Psoas muscle (tissue), 8 donors: ENCODE measurements around the gene IFIT1B. TPM values are rescaled to one million over a fixed set of nuclear protein-coding genes. Genes with fewer than 3 reads are reported as not detected.

Experiments used
- ATAC-seq, 4 donors: fragments of 200-7000 bp; cut with Tn5 transposase; one replicate each; pipeline ENCODE4 v1.9.1; 2020; ENCODE audit warnings: moderate library complexity in 3 of 4, mild to moderate bottlenecking in 2 of 4
- DNase-seq, 2 donors: peaks; one replicate each; pipeline ENCODE4 v3.0.0-alpha.2; 2020
- H3K27ac ChIP-seq: fragments of 200-600 bp; one replicate; pipeline ENCODE4 v1.8.0; 2022
- H3K27me3 ChIP-seq, 3 donors: fragments of 200-600 bp in 1 of 3; one replicate each; pipeline versions ENCODE4 v1.6.1 to v1.8.0; 2013 to 2022; ENCODE audit warnings: low read length in 2 of 3, mild to moderate bottlenecking in 2 of 3, moderate library complexity in 1 of 3; ENCODE audit not compliant: insufficient read depth in 3 of 3
- H3K36me3 ChIP-seq, 2 donors: fragments of 200-600 bp in 1 of 2; one replicate each; pipeline versions ENCODE4 v1.6.1 to v1.8.0; 2013 to 2022; ENCODE audit warnings: low read depth in 1 of 2, mild to moderate bottlenecking in 1 of 2, moderate library complexity in 1 of 2; ENCODE audit not compliant: insufficient read depth in 1 of 2
- H3K4me1 ChIP-seq: fragments of 200-600 bp; one replicate; pipeline ENCODE4 v1.8.0; 2022
- H3K4me3 ChIP-seq: fragments of 200-600 bp; one replicate; pipeline ENCODE4 v1.8.0; 2022; ENCODE audit warnings: mild to moderate bottlenecking
- H3K9me3 ChIP-seq: fragments of 200-600 bp; one replicate; pipeline ENCODE4 v1.8.0; 2022
- CTCF ChIP-seq: fragments of 200-600 bp; IDR thresholded peaks from one replicate; pipeline ENCODE4 v1.8.0; 2022; ENCODE audit warnings: antibody characterized with exemption
- WGBS, 3 donors: extraction: QIAGEN DNeasy Blood & Tissue Kit; methylation state at CpG; one replicate each; pipeline versions ENCODE4 v1.1.6 to v1.1.7; 2013; 5-methylcytosine and 5-hydroxymethylcytosine counted together
- intact Hi-C, 2 donors: fragments of 100-400 bp; cut with DNase I; formaldehyde crosslinking; loops; one replicate each; pipeline versions ENCODE4 v1.11.0 to v1.14.2; 2022
- polyA plus RNA-seq, 3 donors: library from polyadenylated mRNA; stranded (reverse); fragments of 200-250 nt; gene quantifications; one replicate each; pipeline ENCODE4 v1.2.3, GENCODE V29; 2013
- total RNA-seq, 4 donors: library from RNA; stranded (reverse); fragmentation: NEBNext Ultra II Directional in 2 of 4; extraction: Animal tissue kit (Norgen Biotek cat#: 25700) in 2 of 4; gene quantifications; one replicate each; pipeline versions ENCODE4 v1.2.1 to v1.2.4, GENCODE V29; 2021 to 2023
- donor health status: healthy with polysubstance abuse.
- donor health status: DM: no; HTN: no; CAD: no; lungs with moderate emphysema.
- donor health status: Bipolar disorder and iron deficiency.
- donor health status: healthy.
- donor health status: DM: yes; HTN: yes; CAD: no.
- donor health status: DM: no; HTN: no; CAD: no.
- donor health status: DM: no; HTN: no; CAD: no.
- donor health status: DM: yes; HTN: yes; CAD: no.

Gene IFIT1B
- total and polyA plus RNA-seq, 7 donors, result 1.4 TPM; not detected in 6

- 56 to 78% (median 76%) methylated on average over 3 of the region's 3 CpGs for WGBS, 3 donors
- ATAC-seq (no peak), DNase-seq (no peak)
- no peak for TF ChIP-seq CTCF
- Histone ChIP-seq H3K36me3 (no peaks in the 10 kb centered on the region), H3K27me3 (no peaks in the 10 kb centered on the region), H3K9me3 (no peaks in the 10 kb centered on the region), H3K4me1 (peaks cover 20% of the 10 kb centered on the region), H3K27ac (no peak overlapping the region), H3K4me3 (no peak overlapping the region)
- intact Hi-C loops, result loop anchor here in 1 of 2 donors (5.0 kb wide), 2 partner anchors 35 to 80 kb away; no protein-coding TSS in a partner anchor
These were observed 5.9 kb upstream of the IFIT1B start for GRCh38 chr10:89371987-89372386.

DNA sequence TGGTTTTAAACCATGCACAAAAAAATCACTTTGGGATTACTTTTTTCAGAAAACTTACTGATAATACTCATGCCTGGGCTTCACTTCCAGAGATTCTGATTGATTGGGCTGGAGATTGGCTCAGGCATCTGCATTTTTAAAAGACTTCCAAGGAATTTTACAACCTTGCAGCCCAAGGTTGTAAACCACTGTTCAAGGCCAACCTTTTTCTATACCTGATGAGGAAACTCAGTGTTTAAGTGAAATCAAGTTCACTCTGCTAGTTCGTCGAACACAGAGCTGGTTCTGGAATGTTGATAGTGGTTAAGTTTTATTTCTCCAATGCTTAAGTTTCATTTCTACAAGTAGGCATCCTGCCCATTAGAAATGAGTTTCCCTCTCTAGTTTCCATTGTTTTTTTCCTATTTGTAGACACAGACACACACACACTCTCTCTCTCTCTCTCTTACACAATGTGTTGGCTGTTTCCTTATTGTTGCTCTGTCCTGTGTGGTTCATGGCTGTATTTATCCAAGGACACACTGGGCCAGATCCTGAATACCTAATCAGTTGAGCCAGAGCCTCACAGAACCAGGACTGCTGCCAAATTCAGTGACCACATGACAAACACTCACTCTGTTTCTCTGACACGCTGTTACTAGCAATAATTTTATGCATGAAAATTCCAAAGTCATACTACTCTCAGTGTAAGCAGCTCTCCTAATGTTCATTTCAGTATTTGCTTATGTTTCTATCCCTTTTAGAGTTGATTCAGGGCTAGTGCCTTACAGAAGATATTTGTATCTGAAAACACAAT is 3.7 kb upstream of the IFIT1B start:
- Histone ChIP-seq H3K36me3 (no peaks in the 10 kb centered on the region), H3K27me3 (no peaks in the 10 kb centered on the region), H3K27ac (peak overlapping the region; percentile 84), H3K9me3 (no peaks in the 10 kb centered on the region), H3K4me1 (peaks cover 20% of the 10 kb centered on the region), H3K4me3 (no peak overlapping the region)
- intact Hi-C loops, result loop anchor here in 1 of 2 donors (5.0 kb wide), 2 partner anchors 37 to 82 kb away; no protein-coding TSS in a partner anchor
- peak; percentile 75 to 86 for DNase-seq
- peak; percentile 96 to 99 (median 98) for ATAC-seq
- TF ChIP-seq CTCF, result no peak
- WGBS, 3 donors, result 0 to 7% (median 6%) methylated on average over 3 of the region's 3 CpGs

- ATAC-seq (peak; percentile 20 to 46 (median 33)), DNase-seq (no peak)
- Histone ChIP-seq H3K27ac (peak overlapping the region; percentile 84), H3K9me3 (no peaks in the 10 kb centered on the region), H3K4me3 (no peak overlapping the region), H3K4me1 (peaks cover 20% of the 10 kb centered on the region), H3K27me3 (no peaks in the 10 kb centered on the region), H3K36me3 (no peaks in the 10 kb centered on the region)
- intact Hi-C loops, result loop anchor here (5.0 kb wide), 3 partner anchors 37 to 82 kb away; no protein-coding TSS in a partner anchor
- no peak for TF ChIP-seq CTCF
These were observed 3.1 kb upstream of the IFIT1B start for GRCh38 chr10:89374713-89375141.

- H3K9me3 ChIP-seq, result no peaks in the 10 kb centered on the region
- DNase-seq (no peak), ATAC-seq (no peak)
- peaks cover 11% of the 10 kb centered on the region for H3K4me1 ChIP-seq
- intact Hi-C loops, result loop anchor here in 1 of 2 donors (5.0 kb wide), 1 partner anchor 82 kb away; no protein-coding TSS in a partner anchor
- H3K27ac ChIP-seq, result no peak overlapping the region
- H3K4me3 ChIP-seq, result no peak overlapping the region
- no peak for TF ChIP-seq CTCF
- no peaks in the 10 kb centered on the region for H3K36me3 ChIP-seq
- H3K27me3 ChIP-seq, result no peaks in the 10 kb centered on the region
These were observed 1.2 kb downstream of the IFIT1B start for GRCh38 chr10:89379103-89379502.
